Measurements from ENCODE around the gene RUNX2.

DNA sequence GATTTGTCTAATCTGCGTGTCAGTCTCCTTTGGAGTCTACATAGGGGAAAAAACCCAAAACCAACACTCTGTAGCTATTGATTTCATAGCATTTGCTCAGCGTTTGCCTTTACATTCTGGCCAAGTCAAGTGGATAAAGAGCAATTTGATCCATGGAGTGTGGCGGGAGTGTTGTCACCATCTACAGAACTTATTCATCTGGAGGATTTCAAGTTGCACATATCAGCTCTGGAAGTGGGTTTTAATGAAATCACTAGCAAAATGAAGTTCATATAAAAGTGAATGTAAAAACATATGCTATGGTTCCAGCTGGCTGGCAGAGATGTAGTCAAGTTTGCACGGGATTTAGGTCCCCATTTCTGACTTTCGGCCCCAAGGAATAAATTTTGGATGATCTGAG, 269.3 kb downstream of the RUNX2 start:
- TF ChIP-seq, protein P1, sequence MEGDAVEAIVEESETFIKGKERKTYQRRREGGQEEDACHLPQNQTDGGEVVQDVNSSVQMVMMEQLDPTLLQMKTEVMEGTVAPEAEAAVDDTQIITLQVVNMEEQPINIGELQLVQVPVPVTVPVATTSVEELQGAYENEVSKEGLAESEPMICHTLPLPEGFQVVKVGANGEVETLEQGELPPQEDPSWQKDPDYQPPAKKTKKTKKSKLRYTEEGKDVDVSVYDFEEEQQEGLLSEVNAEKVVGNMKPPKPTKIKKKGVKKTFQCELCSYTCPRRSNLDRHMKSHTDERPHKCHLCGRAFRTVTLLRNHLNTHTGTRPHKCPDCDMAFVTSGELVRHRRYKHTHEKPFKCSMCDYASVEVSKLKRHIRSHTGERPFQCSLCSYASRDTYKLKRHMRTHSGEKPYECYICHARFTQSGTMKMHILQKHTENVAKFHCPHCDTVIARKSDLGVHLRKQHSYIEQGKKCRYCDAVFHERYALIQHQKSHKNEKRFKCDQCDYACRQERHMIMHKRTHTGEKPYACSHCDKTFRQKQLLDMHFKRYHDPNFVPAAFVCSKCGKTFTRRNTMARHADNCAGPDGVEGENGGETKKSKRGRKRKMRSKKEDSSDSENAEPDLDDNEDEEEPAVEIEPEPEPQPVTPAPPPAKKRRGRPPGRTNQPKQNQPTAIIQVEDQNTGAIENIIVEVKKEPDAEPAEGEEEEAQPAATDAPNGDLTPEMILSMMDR (conservative IDR thresholded peaks at IDR 0.05): no peak
- TF ChIP-seq ZFX (IDR thresholded peaks at IDR 0.05): no peak

Data from C4-2B (cell line).